Tibial nerve (tissue), 4 donors: Measurements from ENCODE around the gene SLC5A3. TPM values are rescaled to one million over a fixed set of nuclear protein-coding genes. Genes with fewer than 3 reads are reported as not detected.

Experiments used
- DNase-seq, 2 donors: peaks; one replicate each; pipeline ENCODE4 v3.0.0-alpha.2; 2019; ENCODE audit warnings: low spot score in 2 of 2
- H3K27ac ChIP-seq, 4 donors: fragments of 200-600 bp; sonication (generic) in 3 of 4; one replicate each; pipeline ENCODE4 v1.5.1; 2017 to 2019; ENCODE audit warnings: mild to moderate bottlenecking in 1 of 4
- H3K27me3 ChIP-seq, 2 donors: fragments of 200-600 bp; sonication (generic) in 1 of 2; one replicate each; pipeline versions ENCODE4 v1.5.1 to v1.6.0; 2017 to 2019
- H3K36me3 ChIP-seq, 3 donors: fragments of 200-600 bp; sonication (generic); one replicate each; pipeline ENCODE4 v1.5.1; 2018 to 2019
- H3K4me1 ChIP-seq, 4 donors: fragments of 200-600 bp; sonication (generic) in 3 of 4; one replicate each; pipeline ENCODE4 v1.5.1; 2017 to 2019
- H3K4me3 ChIP-seq, 4 donors: fragments of 200-600 bp; sonication (generic) in 3 of 4; one replicate each; pipeline ENCODE4 v1.5.1; 2017 to 2019; ENCODE audit warnings: mild to moderate bottlenecking in 1 of 4, moderate library complexity in 1 of 4
- H3K9me3 ChIP-seq, 4 donors: fragments of 200-600 bp; sonication (generic) in 3 of 4; one replicate each; pipeline ENCODE4 v1.5.1; 2017 to 2019
- CTCF ChIP-seq, 5 experiments: fragments of 200-600 bp in 3 of 5; fragments of 450-650 bp in 2 of 5; sonication (generic) in 3 of 5; IDR thresholded peaks; one replicate each; pipeline ENCODE4 v1.5.1; 2016 to 2019; ENCODE audit warnings: antibody characterized with exemption in 5 of 5, mild to moderate bottlenecking in 3 of 5, moderate library complexity in 2 of 5
- EP300 ChIP-seq, 2 donors: sonication (generic); formaldehyde crosslinking; IDR thresholded peaks; one replicate each; pipeline ENCODE4 v1.6.1; 2017; ENCODE audit warnings: antibody characterized with exemption in 2 of 2, mild to moderate bottlenecking in 1 of 2
- POLR2A ChIP-seq, 2 donors: fragments of 450-650 bp; IDR thresholded peaks; one replicate each; pipeline ENCODE4 v1.6.1; 2017; ENCODE audit warnings: antibody characterized with exemption in 2 of 2, mild to moderate bottlenecking in 2 of 2, moderate library complexity in 2 of 2
- WGBS, 2 donors: methylation state at CpG; one replicate each; pipeline ENCODE4 v1.1.5; 2018; 5-methylcytosine and 5-hydroxymethylcytosine counted together
- total RNA-seq, 4 donors: library from RNA; depleted of rRNA; stranded (reverse); fragments of >200 nt; gene quantifications; one replicate each; pipeline ENCODE4 v1.1.0, GENCODE V29; 2016

SLC5A3 gene
- total RNA-seq, 4 donors from 2014 or later: 38.1 to 74.5 (median 44.9) TPM

- no peaks in the 10 kb centered on the region for H3K36me3 ChIP-seq
- H3K4me3 ChIP-seq: no peak overlapping the region
- 32 to 39% methylated on average over 10 of the region's 10 CpGs for WGBS, 2 donors
- H3K27me3 ChIP-seq: no peaks in the 10 kb centered on the region
- DNase-seq: no peak
- no peaks in the 10 kb centered on the region for H3K9me3 ChIP-seq
- TF ChIP-seq EP300 (IDR thresholded peaks at IDR 0.05) (no peak), CTCF (IDR thresholded peaks at IDR 0.05) (peak in 1 of 5 experiments; percentile 37)
- H3K4me1 ChIP-seq: peaks cover 0 to 13% (median 3%) of the 10 kb centered on the region in 4 donors
- peak overlapping the region in 2 of 4 donors; percentile 53 to 65 for H3K27ac ChIP-seq
Observed at GRCh38 chr21:34039678-34040382, 33.5 kb upstream of the SLC5A3 start.

- 82 to 94% methylated on average over 1 of the region's 1 CpG for WGBS, 2 donors
- Histone ChIP-seq H3K36me3 (no peaks in the 10 kb centered on the region), H3K27me3 (no peaks in the 10 kb centered on the region), H3K4me1 (peaks cover 0 to 13% (median 3%) of the 10 kb centered on the region in 4 donors), H3K4me3 (no peak overlapping the region), H3K9me3 (no peaks in the 10 kb centered on the region), H3K27ac (no peak overlapping the region)
- TF ChIP-seq EP300 (IDR thresholded peaks at IDR 0.05): no peak
- no peak for TF ChIP-seq CTCF (IDR thresholded peaks at IDR 0.05)
- TF ChIP-seq POLR2A (IDR thresholded peaks at IDR 0.05): no peak
- DNase-seq: no peak
Observed at GRCh38 chr21:34042735-34043134, 30.6 kb upstream of the SLC5A3 start.

- no peak overlapping the region for H3K4me3 ChIP-seq
- peaks cover 0 to 13% (median 3%) of the 10 kb centered on the region in 4 donors for H3K4me1 ChIP-seq
- whole genome bisulfite sequencing, 2 donors: 92 to 94% methylated on average over 4 of the region's 4 CpGs
- no peak overlapping the region for H3K27ac ChIP-seq
- no peak for DNase-seq
- no peaks in the 10 kb centered on the region for H3K27me3 ChIP-seq
- TF ChIP-seq CTCF (IDR thresholded peaks at IDR 0.05): no peak
- TF ChIP-seq POLR2A (IDR thresholded peaks at IDR 0.05): no peak
- no peak for TF ChIP-seq EP300 (IDR thresholded peaks at IDR 0.05)
- H3K9me3 ChIP-seq: no peaks in the 10 kb centered on the region
- H3K36me3 ChIP-seq: no peaks in the 10 kb centered on the region
Observed at GRCh38 chr21:34043333-34043732, 30.0 kb upstream of the SLC5A3 start.

DNA sequence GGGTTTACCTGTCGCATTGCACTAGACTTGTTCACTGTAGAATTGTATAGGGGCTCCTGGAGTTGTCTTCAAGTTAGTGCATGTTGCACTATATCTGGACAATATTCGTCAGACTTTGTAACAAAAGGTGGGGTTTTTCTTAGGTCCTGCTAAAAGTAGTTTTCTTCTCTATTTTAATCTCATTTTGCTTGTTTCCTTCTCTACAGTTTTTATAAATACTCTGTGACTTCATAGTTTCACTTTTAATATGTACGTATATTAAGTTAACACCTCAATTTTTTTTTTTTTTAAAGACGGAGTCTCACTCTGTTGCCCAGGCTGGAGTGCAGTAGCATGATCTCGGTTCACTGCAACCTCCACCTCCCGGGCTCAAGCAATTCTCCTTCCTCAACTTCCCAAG, 26.5 kb upstream of the SLC5A3 start:
- H3K4me1 ChIP-seq: no peaks in the 10 kb centered on the region
- H3K36me3 ChIP-seq: no peaks in the 10 kb centered on the region
- no peaks in the 10 kb centered on the region for H3K27me3 ChIP-seq
- TF ChIP-seq CTCF (IDR thresholded peaks at IDR 0.05): no peak
- no peak for TF ChIP-seq EP300 (IDR thresholded peaks at IDR 0.05)
- TF ChIP-seq POLR2A (IDR thresholded peaks at IDR 0.05): no peak
- no peak overlapping the region for H3K4me3 ChIP-seq
- no peaks in the 10 kb centered on the region for H3K9me3 ChIP-seq
- no peak for DNase-seq
- no peak overlapping the region for H3K27ac ChIP-seq
- whole genome bisulfite sequencing, 2 donors: 87% methylated on average over 6 of the region's 6 CpGs

- Histone ChIP-seq H3K27ac (no peak overlapping the region), H3K4me3 (no peak overlapping the region), H3K9me3 (no peaks in the 10 kb centered on the region), H3K36me3 (no peaks in the 10 kb centered on the region), H3K27me3 (no peaks in the 10 kb centered on the region), H3K4me1 (no peaks in the 10 kb centered on the region)
- TF ChIP-seq EP300 (IDR thresholded peaks at IDR 0.05): no peak
- TF ChIP-seq CTCF (IDR thresholded peaks at IDR 0.05): no peak
- TF ChIP-seq POLR2A (IDR thresholded peaks at IDR 0.05): no peak
- DNase-seq: no peak
Observed at GRCh38 chr21:34047835-34048234, 25.5 kb upstream of the SLC5A3 start.
